Peyer's patch (tissue), 4 donors: ENCODE results near the gene SPAG6. TPM values are rescaled to one million over a fixed set of nuclear protein-coding genes. Genes with fewer than 3 reads are reported as not detected.

Experiments
- DNase-seq, 3 donors: peaks; one replicate each; pipeline ENCODE4 v3.0.0-alpha.2; 2017 to 2019
- H3K27ac ChIP-seq, 4 donors: fragments of 200-600 bp; sonication (generic); one replicate each; pipeline ENCODE4 v1.5.1; 2016 to 2019
- H3K27me3 ChIP-seq, 2 donors: fragments of 200-600 bp; sonication (generic); one replicate each; pipeline ENCODE4 v1.5.1; 2019
- H3K36me3 ChIP-seq, 3 donors: fragments of 200-600 bp; sonication (generic); one replicate each; pipeline ENCODE4 v1.5.1; 2016 to 2019
- H3K4me1 ChIP-seq, 4 donors: fragments of 200-600 bp; sonication (generic); one replicate each; pipeline ENCODE4 v1.5.1; 2016 to 2019
- H3K4me3 ChIP-seq, 4 donors: fragments of 200-600 bp; sonication (generic); 1 replicate in 3 of 4; 2 replicates in 1 of 4; pipeline ENCODE4 v1.5.1; 2016 to 2019; ENCODE audit warnings: mild to moderate bottlenecking in 1 of 4
- H3K9me3 ChIP-seq, 4 donors: fragments of 200-600 bp; sonication (generic); one replicate each; pipeline ENCODE4 v1.5.1; 2016 to 2019; ENCODE audit warnings: mild to moderate bottlenecking in 1 of 4
- POLR2A ChIP-seq, 2 donors: fragments of 450-650 bp; IDR thresholded peaks; one replicate each; pipeline ENCODE4 v1.5.1; 2017; ENCODE audit warnings: antibody characterized with exemption in 2 of 2, mild to moderate bottlenecking in 2 of 2, moderate library complexity in 2 of 2
- total RNA-seq, 4 donors: library from RNA; depleted of rRNA; stranded (reverse); fragments of >200 nt; gene quantifications; one replicate each; pipeline ENCODE4 v1.1.0, GENCODE V29; 2016
- TF ChIP-seq, protein P1 (sequence below), 6 experiments: fragments of 450-650 bp in 4 of 6; fragments of 200-600 bp in 2 of 6; sonication (generic) in 1 of 6; IDR thresholded peaks; one replicate each; pipeline ENCODE4 v1.5.1; 2017 to 2019; ENCODE audit warnings: antibody characterized with exemption in 6 of 6, mild to moderate bottlenecking in 3 of 6, moderate library complexity in 1 of 6

SPAG6 gene
- total RNA-seq, 4 donors from 2014 or later, result not detected

GRCh38 chr10:22427890-22428571 is 82.7 kb downstream of the SPAG6 start:
- Histone ChIP-seq H3K27me3 (no peaks in the 10 kb centered on the region), H3K27ac (no peak overlapping the region), H3K4me1 (peaks cover 0 to 7% (median 0%) of the 10 kb centered on the region in 4 donors), H3K36me3 (no peaks in the 10 kb centered on the region), H3K4me3 (no peak overlapping the region), H3K9me3 (no peaks in the 10 kb centered on the region)
- TF ChIP-seq POLR2A (IDR thresholded peaks at IDR 0.05), result no peak
- TF ChIP-seq, protein P1, sequence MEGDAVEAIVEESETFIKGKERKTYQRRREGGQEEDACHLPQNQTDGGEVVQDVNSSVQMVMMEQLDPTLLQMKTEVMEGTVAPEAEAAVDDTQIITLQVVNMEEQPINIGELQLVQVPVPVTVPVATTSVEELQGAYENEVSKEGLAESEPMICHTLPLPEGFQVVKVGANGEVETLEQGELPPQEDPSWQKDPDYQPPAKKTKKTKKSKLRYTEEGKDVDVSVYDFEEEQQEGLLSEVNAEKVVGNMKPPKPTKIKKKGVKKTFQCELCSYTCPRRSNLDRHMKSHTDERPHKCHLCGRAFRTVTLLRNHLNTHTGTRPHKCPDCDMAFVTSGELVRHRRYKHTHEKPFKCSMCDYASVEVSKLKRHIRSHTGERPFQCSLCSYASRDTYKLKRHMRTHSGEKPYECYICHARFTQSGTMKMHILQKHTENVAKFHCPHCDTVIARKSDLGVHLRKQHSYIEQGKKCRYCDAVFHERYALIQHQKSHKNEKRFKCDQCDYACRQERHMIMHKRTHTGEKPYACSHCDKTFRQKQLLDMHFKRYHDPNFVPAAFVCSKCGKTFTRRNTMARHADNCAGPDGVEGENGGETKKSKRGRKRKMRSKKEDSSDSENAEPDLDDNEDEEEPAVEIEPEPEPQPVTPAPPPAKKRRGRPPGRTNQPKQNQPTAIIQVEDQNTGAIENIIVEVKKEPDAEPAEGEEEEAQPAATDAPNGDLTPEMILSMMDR (IDR thresholded peaks at IDR 0.05), result no peak
- DNase-seq, result no peak

DNA sequence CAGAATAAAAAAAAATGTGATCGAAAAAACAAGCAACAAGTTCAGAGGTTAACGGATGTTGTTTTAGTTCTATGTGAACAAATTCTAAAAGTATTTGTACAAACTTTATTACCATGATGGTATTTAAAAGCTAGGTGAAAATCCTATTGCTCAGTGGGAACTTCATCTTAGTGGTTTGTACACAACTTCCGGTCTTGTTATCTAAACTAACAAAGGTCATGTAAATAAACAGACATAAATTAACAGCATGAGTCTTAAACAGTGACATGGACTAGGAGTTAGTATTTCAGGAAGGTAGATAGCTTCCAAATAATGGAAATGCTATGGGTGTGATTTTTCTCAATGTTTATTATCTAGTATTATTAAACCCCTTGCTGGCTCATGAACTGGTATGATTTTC is 83.8 kb downstream of the SPAG6 start:
- Histone ChIP-seq H3K4me1 (peaks cover 0 to 7% (median 0%) of the 10 kb centered on the region in 4 donors), H3K9me3 (no peaks in the 10 kb centered on the region), H3K4me3 (no peak overlapping the region), H3K27ac (no peak overlapping the region), H3K27me3 (no peaks in the 10 kb centered on the region), H3K36me3 (no peaks in the 10 kb centered on the region)
- no peak for DNase-seq
- TF ChIP-seq, protein P1 (IDR thresholded peaks at IDR 0.05), result no peak
- no peak for TF ChIP-seq POLR2A (IDR thresholded peaks at IDR 0.05)

- TF ChIP-seq, protein P1 (IDR thresholded peaks at IDR 0.05), result no peak
- no peak for TF ChIP-seq POLR2A (IDR thresholded peaks at IDR 0.05)
- H3K36me3 ChIP-seq, result no peaks in the 10 kb centered on the region
- H3K27ac ChIP-seq, result no peak overlapping the region
- H3K27me3 ChIP-seq, result no peaks in the 10 kb centered on the region
- H3K4me1 ChIP-seq, result peaks cover 0 to 7% (median 0%) of the 10 kb centered on the region in 4 donors
- no peak for DNase-seq
- H3K4me3 ChIP-seq, result no peak overlapping the region
- H3K9me3 ChIP-seq, result no peaks in the 10 kb centered on the region
Measured at GRCh38 chr10:22429981-22430421, 84.7 kb downstream of the SPAG6 start.

DNA sequence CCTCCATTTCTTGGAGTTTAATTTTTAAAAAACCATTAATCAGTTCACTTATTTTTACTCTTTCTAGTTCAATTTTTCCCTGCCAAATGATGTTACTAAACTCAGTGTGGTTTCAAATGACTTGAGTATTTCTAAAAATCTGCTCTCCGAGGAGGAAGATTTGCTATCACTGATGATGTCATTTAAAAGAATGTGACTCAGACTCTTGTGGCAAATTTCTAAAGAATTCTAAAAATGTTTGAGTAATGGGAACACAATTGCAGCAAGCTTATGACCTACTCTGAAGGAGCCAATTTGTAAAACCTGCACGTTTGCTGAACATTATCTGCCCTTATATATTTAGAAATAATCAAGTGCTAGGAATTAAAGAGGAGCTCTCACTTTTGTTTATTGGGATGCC is 88.6 kb downstream of the SPAG6 start:
- H3K4me3 ChIP-seq, result no peak overlapping the region
- no peak for TF ChIP-seq POLR2A (IDR thresholded peaks at IDR 0.05)
- TF ChIP-seq, protein P1 (IDR thresholded peaks at IDR 0.05), result no peak
- H3K9me3 ChIP-seq, result no peaks in the 10 kb centered on the region
- peaks cover 0 to 11% (median 4%) of the 10 kb centered on the region in 4 donors for H3K4me1 ChIP-seq
- no peak for DNase-seq
- H3K27me3 ChIP-seq, result no peaks in the 10 kb centered on the region
- no peak overlapping the region for H3K27ac ChIP-seq
- no peaks in the 10 kb centered on the region for H3K36me3 ChIP-seq

DNA sequence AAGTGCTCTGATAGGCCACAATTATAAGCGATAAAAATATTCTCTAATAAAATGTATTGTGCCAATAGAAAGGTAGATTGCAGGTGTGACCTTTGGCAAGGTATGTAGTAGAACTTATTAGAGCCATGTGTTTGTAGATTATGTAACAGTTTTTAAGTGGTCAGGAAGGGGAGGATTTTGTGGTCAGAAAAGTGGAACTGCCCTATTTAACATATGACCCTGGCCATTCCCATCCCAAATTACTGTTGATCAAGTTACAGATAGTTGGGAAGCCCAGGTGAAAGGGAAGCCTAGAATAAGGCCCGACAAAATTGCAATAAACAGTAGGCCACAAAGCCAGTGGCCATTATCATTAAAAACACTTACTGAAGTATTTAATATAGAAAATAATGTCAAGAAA is 89.2 kb downstream of the SPAG6 start:
- DNase-seq, result no peak
- Histone ChIP-seq H3K4me3 (no peak overlapping the region), H3K27me3 (no peaks in the 10 kb centered on the region), H3K4me1 (peaks cover 0 to 12% (median 4%) of the 10 kb centered on the region in 4 donors), H3K27ac (no peak overlapping the region), H3K36me3 (no peaks in the 10 kb centered on the region), H3K9me3 (no peaks in the 10 kb centered on the region)
- TF ChIP-seq, protein P1 (IDR thresholded peaks at IDR 0.05), result no peak
- TF ChIP-seq POLR2A (IDR thresholded peaks at IDR 0.05), result no peak
